KMS-11 (cell line): Measurements from ENCODE around the gene COG2.

Source experiments
- H2AFZ ChIP-seq: fragments of 200-600 bp; sonication (generic); 2 replicates; pipeline ENCODE4 v1.6.1; 2016; ENCODE audit warnings: antibody characterized with exemption, mixed run types, low read depth
- H3K27ac ChIP-seq: fragments of 200-600 bp; sonication (generic); 2 replicates; pipeline ENCODE4 v1.6.1; 2016; ENCODE audit warnings: mild to moderate bottlenecking, mixed run types
- H3K27me3 ChIP-seq: fragments of 200-600 bp; sonication (generic); 2 replicates; pipeline ENCODE4 v1.6.1; 2017; ENCODE audit warnings: mild to moderate bottlenecking, low read depth, mixed run types, moderate library complexity; ENCODE audit not compliant: insufficient read depth
- H3K36me3 ChIP-seq: fragments of 200-600 bp; sonication (generic); 2 replicates; pipeline ENCODE4 v1.6.1; 2017; ENCODE audit warnings: mild to moderate bottlenecking, mixed run types; ENCODE audit not compliant: insufficient read depth
- H3K4me1 ChIP-seq: fragments of 200-600 bp; sonication (generic); 2 replicates; pipeline ENCODE4 v1.6.1; 2016; ENCODE audit warnings: mild to moderate bottlenecking, low read depth, mixed run types; ENCODE audit not compliant: poor library complexity, severe bottlenecking
- H3K4me2 ChIP-seq: fragments of 200-600 bp; sonication (generic); 2 replicates; pipeline ENCODE4 v1.7.0; 2016; ENCODE audit warnings: mild to moderate bottlenecking, mixed run types
- H3K4me3 ChIP-seq: fragments of 200-600 bp; sonication (generic); IDR thresholded peaks from 2 replicates; pipeline ENCODE4 v1.6.1; 2017; ENCODE audit warnings: low read depth, low read length, mixed read lengths; ENCODE audit not compliant: insufficient read depth
- H3K79me2 ChIP-seq: fragments of 200-600 bp; sonication (generic); 2 replicates; pipeline ENCODE4 v1.6.1; 2016; ENCODE audit warnings: low read depth, mixed run types; ENCODE audit not compliant: insufficient read depth
- H3K9ac ChIP-seq: fragments of 200-600 bp; sonication (generic); 2 replicates; pipeline ENCODE4 v1.6.1; 2016; ENCODE audit warnings: mild to moderate bottlenecking, mixed run types
- H4K20me1 ChIP-seq: fragments of 200-600 bp; sonication (generic); 2 replicates; pipeline ENCODE4 v1.6.1; 2016; ENCODE audit warnings: mild to moderate bottlenecking, mixed run types; ENCODE audit not compliant: insufficient read depth
- CTCF ChIP-seq: fragments of 200-600 bp; sonication (generic); conservative IDR thresholded peaks from 2 replicates; pipeline ENCODE4 v1.6.1; 2017; ENCODE audit warnings: low read depth, mild to moderate bottlenecking, antibody characterized with exemption, low read length, moderate library complexity, mixed read lengths

The COG2 gene

GRCh38 chr1:230702934-230703678 is 60.8 kb downstream of the COG2 start:
- Histone ChIP-seq H3K27ac (no peak overlapping the region), H3K4me1 (no peaks in the 10 kb centered on the region), H3K79me2 (no peaks in the 10 kb centered on the region), H4K20me1 (no peaks in the 10 kb centered on the region), H2AFZ (no peak overlapping the region), H3K9ac (no peak overlapping the region), H3K4me3 (no peak overlapping the region), H3K4me2 (no peak overlapping the region), H3K27me3 (no peaks in the 10 kb centered on the region), H3K36me3 (no peaks in the 10 kb centered on the region)
- TF ChIP-seq CTCF: no peak

- Histone ChIP-seq H4K20me1 (no peaks in the 10 kb centered on the region), H3K79me2 (no peaks in the 10 kb centered on the region), H3K27ac (no peak overlapping the region), H3K4me3 (no peak overlapping the region), H2AFZ (no peak overlapping the region), H3K27me3 (no peaks in the 10 kb centered on the region), H3K9ac (no peak overlapping the region), H3K4me1 (no peaks in the 10 kb centered on the region), H3K36me3 (no peaks in the 10 kb centered on the region), H3K4me2 (no peak overlapping the region)
- TF ChIP-seq CTCF: no peak
Observed at GRCh38 chr1:230703679-230704385, 61.6 kb downstream of the COG2 start.

GRCh38 chr1:230704830-230705229 is 62.5 kb downstream of the COG2 start:
- no peak overlapping the region for H2AFZ ChIP-seq
- H3K9ac ChIP-seq: no peak overlapping the region
- no peaks in the 10 kb centered on the region for H3K36me3 ChIP-seq
- no peaks in the 10 kb centered on the region for H4K20me1 ChIP-seq
- H3K4me2 ChIP-seq: no peak overlapping the region
- no peaks in the 10 kb centered on the region for H3K4me1 ChIP-seq
- H3K27ac ChIP-seq: no peak overlapping the region
- no peak for TF ChIP-seq CTCF
- H3K4me3 ChIP-seq: no peak overlapping the region
- no peaks in the 10 kb centered on the region for H3K79me2 ChIP-seq
- no peaks in the 10 kb centered on the region for H3K27me3 ChIP-seq

GRCh38 chr1:230705289-230706019 is 63.2 kb downstream of the COG2 start:
- Histone ChIP-seq H3K9ac (no peak overlapping the region), H3K4me3 (no peak overlapping the region), H3K4me1 (no peaks in the 10 kb centered on the region), H3K79me2 (no peaks in the 10 kb centered on the region), H3K27me3 (no peaks in the 10 kb centered on the region), H3K27ac (no peak overlapping the region), H3K4me2 (no peak overlapping the region), H4K20me1 (no peaks in the 10 kb centered on the region), H3K36me3 (no peaks in the 10 kb centered on the region), H2AFZ (no peak overlapping the region)
- no peak for TF ChIP-seq CTCF
